NCI-H1436 (cell line): ENCODE data around the gene TESK2.

Source experiments
- DNase-seq: peaks from one replicate; lab custom pipeline; 2025; lab: John Stamatoyannopoulos, UW

Gene TESK2

GRCh38 chr1:45303520-45304310 is 187.2 kb downstream of the TESK2 start:
- peak; percentile 98 for DNase-seq

- no peak for DNase-seq
Observed at GRCh38 chr1:45302505-45303150, 188.3 kb downstream of the TESK2 start.

- DNase-seq, result no peak
Observed at GRCh38 chr1:45300669-45300997, 190.3 kb downstream of the TESK2 start.

GRCh38 chr1:45299981-45300668 is 190.8 kb downstream of the TESK2 start:
- peak; percentile 77 for DNase-seq

- DNase-seq, result no peak
Observed at GRCh38 chr1:45299296-45299695, 191.7 kb downstream of the TESK2 start.

- DNase-seq, result no peak
Observed at GRCh38 chr1:45297666-45298356, 193.2 kb downstream of the TESK2 start.
